Endothelial cell of umbilical vein (primary cell): Measurements from ENCODE around the gene KCNN3. TPM values are rescaled to one million over a fixed set of nuclear protein-coding genes. Genes with fewer than 3 reads are reported as not detected.

ENCODE experiments used
- BruUV-seq: library from RNA; stranded (reverse); fragments of 400-500 nt; replicated peaks from 2 replicates; lab custom pipeline; 2021; lab: Mats Ljungman, UMichigan
- CTCF ChIA-PET: fragments of 300-600, 350-600 bp; sonication (Branson Sonifier 250); formaldehyde crosslinking; loops from one replicate; lab custom pipeline; 2021; ENCODE audit warnings: antibody characterized with exemption, inconsistent platforms; lab: Charles Lee
- POLR2A ChIA-PET: fragments of 300-600, 350-600 bp; sonication (Branson Sonifier 250); formaldehyde crosslinking; loops from one replicate; lab custom pipeline; 2021; ENCODE audit warnings: antibody characterized with exemption, inconsistent platforms; lab: Charles Lee
- DNase-seq: peaks from one replicate; pipeline ENCODE4 v3.0.0-alpha.2; 2011; ENCODE audit warnings: low read depth, low spot score
- FAIRE-seq: peaks from 2 replicates; lab custom pipeline; 2011; peaks lifted over from hg19 to GRCh38; lab: Jason Lieb, UNC
- H2AFZ ChIP-seq: 2 replicates; pipeline ENCODE4 v1.6.0; 2012; ENCODE audit warnings: low read depth, low read length, control low read depth, inconsistent platforms
- H3K27ac ChIP-seq: 2 replicates; pipeline ENCODE4 v1.5.1; 2011; ENCODE audit warnings: low read depth, mild to moderate bottlenecking, control low read depth, low read length, moderate library complexity; ENCODE audit not compliant: insufficient read depth
- H3K27me3 ChIP-seq, 2 experiments: 2 replicates each; pipeline versions ENCODE4 v1.6.0 to v1.6.1; 2011; ENCODE audit warnings: low read length in 2 of 2, mixed read lengths in 1 of 2; ENCODE audit not compliant: control insufficient read depth in 2 of 2, insufficient read depth in 2 of 2
- H3K36me3 ChIP-seq, 2 experiments: 2 replicates in 1 of 2; 3 replicates in 1 of 2; pipeline ENCODE4 v1.5.1; 2011; ENCODE audit warnings: low read length in 2 of 2, mild to moderate bottlenecking in 1 of 2, moderate library complexity in 1 of 2; ENCODE audit not compliant: control insufficient read depth in 2 of 2, insufficient read depth in 2 of 2; ENCODE audit errors: extremely low read depth in 1 of 2
- H3K4me1 ChIP-seq: 3 replicates; pipeline ENCODE4 v1.5.1; 2011; ENCODE audit warnings: mild to moderate bottlenecking, low read length; ENCODE audit not compliant: control insufficient read depth, insufficient read depth; ENCODE audit errors: extremely low read depth
- H3K4me2 ChIP-seq: 2 replicates; pipeline ENCODE4 v1.6.1; 2011; ENCODE audit warnings: low read length, control low read depth, mixed read lengths; ENCODE audit not compliant: insufficient read depth
- H3K4me3 ChIP-seq, 3 experiments: fragments of 200-600 bp in 1 of 3; sonication (generic), shearing (Covaris generic) in 1 of 3; replicated peaks in 1 of 3; 2 replicates each; pipeline ENCODE4 v1.5.1; 2011 to 2016; ENCODE audit warnings: control low read depth in 3 of 3, low read length in 3 of 3, mild to moderate bottlenecking in 2 of 3, inconsistent platforms in 1 of 3, low read depth in 1 of 3, moderate library complexity in 1 of 3; ENCODE audit not compliant: insufficient read depth in 1 of 3
- H3K79me2 ChIP-seq: 2 replicates; pipeline ENCODE4 v1.6.0; 2012; ENCODE audit warnings: low read length, inconsistent platforms; ENCODE audit not compliant: control insufficient read depth, insufficient read depth
- H3K9ac ChIP-seq: replicated peaks from 2 replicates; pipeline ENCODE3; 2011; ENCODE audit warnings: low read length, control low read depth; ENCODE audit not compliant: insufficient read depth; ENCODE audit errors: extremely low read depth
- H3K9me1 ChIP-seq: replicated peaks from 3 replicates; pipeline ENCODE4 v1.6.0; 2011; ENCODE audit warnings: mild to moderate bottlenecking, low read length; ENCODE audit not compliant: control insufficient read depth, insufficient read depth; ENCODE audit errors: extremely low read depth
- H3K9me3 ChIP-seq: replicated peaks from 2 replicates; pipeline ENCODE4 v1.5.1; 2012; ENCODE audit warnings: low read length, inconsistent platforms; ENCODE audit not compliant: control insufficient read depth, insufficient read depth
- H4K20me1 ChIP-seq: replicated peaks from 2 replicates; pipeline ENCODE3; 2011; ENCODE audit warnings: mild to moderate bottlenecking, low read length; ENCODE audit not compliant: control insufficient read depth, insufficient read depth; ENCODE audit errors: extremely low read depth
- EZH2 ChIP-seq: IDR thresholded peaks from 2 replicates; pipeline ENCODE4 v1.6.1; 2012; ENCODE audit warnings: borderline replicate concordance, low read depth, mild to moderate bottlenecking, moderate library complexity, low read length, inconsistent platforms; ENCODE audit not compliant: severe bottlenecking
- FOS ChIP-seq: IDR thresholded peaks from 2 replicates; pipeline ENCODE4 v1.6.1; 2011; ENCODE audit warnings: mild to moderate bottlenecking, low read length, moderate library complexity, borderline replicate concordance; ENCODE audit not compliant: insufficient read depth
- GATA2 ChIP-seq: IDR thresholded peaks from 2 replicates; pipeline ENCODE4 v1.7.0; 2011; ENCODE audit warnings: low read depth, mild to moderate bottlenecking, moderate library complexity, mixed read lengths, low read length; ENCODE audit not compliant: insufficient read length, insufficient read depth
- JUN ChIP-seq: IDR thresholded peaks from 2 replicates; pipeline ENCODE4 v1.6.1; 2011; ENCODE audit warnings: borderline replicate concordance, low read depth; ENCODE audit not compliant: insufficient read length, insufficient read depth
- MYC ChIP-seq: IDR thresholded peaks from one replicate; pipeline ENCODE4 v1.6.1; 2011; ENCODE audit warnings: mild to moderate bottlenecking, low read depth, low read length
- POLR2A ChIP-seq: IDR thresholded peaks from 2 replicates; pipeline ENCODE4 v1.6.1; 2012; ENCODE audit warnings: low read depth, mild to moderate bottlenecking, control low read depth, low read length
- POLR2AphosphoS5 ChIP-seq: IDR thresholded peaks from 2 replicates; pipeline ENCODE4 v1.6.1; 2012; ENCODE audit warnings: low read depth, mild to moderate bottlenecking, control low read depth, low read length, moderate library complexity; ENCODE audit not compliant: insufficient read depth
- dilution Hi-C: fragments of 300-500 bp; cut with MboI; formaldehyde crosslinking; loops from one replicate; pipeline ENCODE4 v1.15.0; 2019; ENCODE audit warnings: low sequenced_read_pairs; ENCODE audit not compliant: extremely low pct_ligation_motif_present
- intact Hi-C: fragments of 100-400 bp; cut with micrococcal nuclease; formaldehyde crosslinking; loops from one replicate; pipeline ENCODE4 v1.10.0; 2022
- polyA plus RNA-seq, 4 experiments: library from polyadenylated mRNA; depleted of rRNA in 3 of 4; stranded (reverse) in 3 of 4; unstranded in 1 of 4; fragments of >200 nt; gene quantifications; 2 replicates each; pipeline versions ENCODE4 v1.2.1 to v1.2.3, GENCODE V29; 2011 to 2012; ENCODE audit warnings: missing spikeins in 1 of 4
- total RNA-seq: library from RNA; stranded (reverse); gene quantifications from 2 replicates; pipeline ENCODE4 v1.2.3, GENCODE V29; 2021
- TF ChIP-seq, protein P1 (sequence below): IDR thresholded peaks from 2 replicates; pipeline ENCODE4 v1.6.1; 2011; ENCODE audit not compliant: insufficient read depth, insufficient read length
- TF ChIP-seq, protein P2 (sequence below), 2 donors: IDR thresholded peaks; 1 replicate in 1 of 2; 2 replicates in 1 of 2; pipeline ENCODE4 v1.5.1; 2011; ENCODE audit warnings: low read length in 2 of 2, mild to moderate bottlenecking in 2 of 2, moderate library complexity in 2 of 2, control low read depth in 1 of 2, inconsistent platforms in 1 of 2, low read depth in 1 of 2; ENCODE audit not compliant: insufficient read depth in 1 of 2; ENCODE audit errors: extremely low read depth in 1 of 2

The KCNN3 gene
- total and polyA plus RNA-seq, 2 donors (not counting 3 experiments of a cell fraction or from before 2014, with no cell fraction given) = 0.91 to 1.1 TPM

DNA sequence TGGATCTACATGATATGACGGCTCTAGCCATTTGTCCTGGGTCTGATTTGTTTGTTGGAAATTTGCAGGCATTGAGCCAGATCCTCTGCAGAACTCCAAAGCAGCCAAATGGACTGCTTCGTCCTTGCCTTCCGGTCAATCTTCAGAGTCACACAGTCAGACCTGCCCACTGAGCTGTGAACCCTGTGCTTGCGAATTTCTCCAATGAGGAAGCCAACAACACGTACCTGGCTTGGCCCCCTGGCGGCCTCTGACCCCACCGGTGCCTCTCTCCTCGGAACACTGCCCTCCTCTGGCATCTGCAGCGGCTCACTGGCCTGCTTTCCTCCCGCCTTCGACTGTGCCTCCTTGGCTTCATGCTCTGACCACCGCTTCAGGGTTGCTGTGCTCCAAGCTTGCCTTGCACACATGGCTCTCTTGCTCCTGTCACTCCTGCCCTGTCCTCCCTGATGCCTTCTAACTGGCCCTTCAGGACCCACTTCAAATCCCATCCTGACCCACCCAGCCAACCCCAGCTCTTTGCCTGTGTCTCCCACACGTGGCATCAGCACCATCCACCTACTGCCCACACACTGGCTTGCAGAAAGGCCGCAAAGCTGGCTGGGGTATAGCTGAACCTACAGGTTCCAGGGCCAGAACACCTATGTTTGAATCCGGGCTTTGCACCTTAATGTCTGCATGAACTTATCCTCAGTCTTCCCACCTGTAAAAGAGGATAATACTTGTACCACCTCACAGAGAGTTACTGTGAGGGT is 128.2 kb downstream of the KCNN3 start:
- Histone ChIP-seq H3K4me3 (no peak overlapping the region), H3K9me1 (no peaks in the 10 kb centered on the region), H3K79me2 (no peaks in the 10 kb centered on the region), H3K4me2 (no peak overlapping the region), H3K27ac (no peak overlapping the region), H3K9ac (no peak overlapping the region), H4K20me1 (no peaks in the 10 kb centered on the region), H2AFZ (no peak overlapping the region), H3K36me3 (no peaks in the 10 kb centered on the region), H3K4me1 (no peaks in the 10 kb centered on the region), H3K27me3 (peaks cover 28 to 46% of the 10 kb centered on the region in 2 experiments), H3K9me3 (no peaks in the 10 kb centered on the region)
- dilution Hi-C loops = no loop called here
- FAIRE-seq (no peak), DNase-seq (no peak)
- intact Hi-C loops = no loop called here
- ChIA-PET POLR2A (interaction anchor here (0.5 kb wide), 1 partner anchor 79 kb away, joined by 3 read pairs; no protein-coding TSS in a partner anchor), CTCF (interaction anchor here (1.0 to 1.7 kb wide), 2 partner anchors 18 to 45 kb away, joined by 3 to 4 read pairs; no protein-coding TSS in a partner anchor)
- BruUV-seq = no TSS peak
- no peak for TF ChIP-seq POLR2A

DNA sequence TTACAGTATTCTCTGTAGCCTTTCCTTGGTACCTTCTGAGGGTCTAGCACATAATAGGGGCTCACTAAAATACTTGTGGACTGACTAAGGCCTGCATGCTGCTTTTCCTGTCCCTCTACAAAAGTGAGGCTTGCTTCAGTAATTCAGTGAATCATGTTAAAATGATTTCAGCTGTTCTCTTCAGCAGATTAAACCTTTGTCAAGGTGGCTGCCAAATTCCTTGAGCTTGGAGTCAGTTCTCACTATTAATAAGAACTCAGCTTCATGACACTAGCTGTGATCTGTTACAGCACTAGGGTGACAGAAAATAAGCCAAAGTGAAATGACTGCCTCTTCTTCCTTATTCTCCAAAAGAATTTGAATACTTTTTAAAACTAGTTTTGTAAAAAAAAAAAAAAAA is 128.8 kb downstream of the KCNN3 start:
- Histone ChIP-seq H3K4me3 (no peak overlapping the region), H3K27ac (no peak overlapping the region), H3K79me2 (no peaks in the 10 kb centered on the region), H3K36me3 (no peaks in the 10 kb centered on the region), H3K9me1 (no peaks in the 10 kb centered on the region), H3K9me3 (no peaks in the 10 kb centered on the region), H2AFZ (no peak overlapping the region), H4K20me1 (no peaks in the 10 kb centered on the region), H3K27me3 (peaks cover 22 to 40% of the 10 kb centered on the region in 2 experiments), H3K4me1 (no peaks in the 10 kb centered on the region), H3K9ac (no peak overlapping the region), H3K4me2 (no peak overlapping the region)
- POLR2A ChIA-PET = no interaction called here
- CTCF ChIA-PET = interaction anchor here (0.6 to 2.3 kb wide), 3 partner anchors 8 to 37 kb away, joined by 3 to 9 read pairs (median 4); no protein-coding TSS in a partner anchor
- DNase-seq (no peak), FAIRE-seq (no peak)
- TF ChIP-seq JUN = no peak
- TF ChIP-seq FOS = no peak
- no peak for TF ChIP-seq EZH2
- TF ChIP-seq MYC = no peak
- TF ChIP-seq POLR2A = no peak
- TF ChIP-seq POLR2AphosphoS5 = no peak
- TF ChIP-seq, protein P1, sequence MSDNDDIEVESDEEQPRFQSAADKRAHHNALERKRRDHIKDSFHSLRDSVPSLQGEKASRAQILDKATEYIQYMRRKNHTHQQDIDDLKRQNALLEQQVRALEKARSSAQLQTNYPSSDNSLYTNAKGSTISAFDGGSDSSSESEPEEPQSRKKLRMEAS = no peak
- TF ChIP-seq GATA2 = no peak
- TF ChIP-seq, protein P2, sequence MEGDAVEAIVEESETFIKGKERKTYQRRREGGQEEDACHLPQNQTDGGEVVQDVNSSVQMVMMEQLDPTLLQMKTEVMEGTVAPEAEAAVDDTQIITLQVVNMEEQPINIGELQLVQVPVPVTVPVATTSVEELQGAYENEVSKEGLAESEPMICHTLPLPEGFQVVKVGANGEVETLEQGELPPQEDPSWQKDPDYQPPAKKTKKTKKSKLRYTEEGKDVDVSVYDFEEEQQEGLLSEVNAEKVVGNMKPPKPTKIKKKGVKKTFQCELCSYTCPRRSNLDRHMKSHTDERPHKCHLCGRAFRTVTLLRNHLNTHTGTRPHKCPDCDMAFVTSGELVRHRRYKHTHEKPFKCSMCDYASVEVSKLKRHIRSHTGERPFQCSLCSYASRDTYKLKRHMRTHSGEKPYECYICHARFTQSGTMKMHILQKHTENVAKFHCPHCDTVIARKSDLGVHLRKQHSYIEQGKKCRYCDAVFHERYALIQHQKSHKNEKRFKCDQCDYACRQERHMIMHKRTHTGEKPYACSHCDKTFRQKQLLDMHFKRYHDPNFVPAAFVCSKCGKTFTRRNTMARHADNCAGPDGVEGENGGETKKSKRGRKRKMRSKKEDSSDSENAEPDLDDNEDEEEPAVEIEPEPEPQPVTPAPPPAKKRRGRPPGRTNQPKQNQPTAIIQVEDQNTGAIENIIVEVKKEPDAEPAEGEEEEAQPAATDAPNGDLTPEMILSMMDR (IDR thresholded peaks at IDR 0.05; ENCODE audit: extremely low read depth in 1 of 2, insufficient read depth in 1 of 2, low read depth in 1 of 2, low read length in 2 of 2) = no peak
- BruUV-seq = no TSS peak
- intact Hi-C loops (no loop called here), dilution Hi-C loops (no loop called here)
